Measurements from ENCODE around the gene CENPF.
"Not testable (repeated sequence)": the region's sequence is repeated elsewhere in the genome, so short reads cannot be mapped to it uniquely, and the experiment has no call there.

The CENPF gene

GRCh38 chr1:214587165-214587564 is 15.8 kb upstream of the CENPF start:
- no peaks in the 10 kb centered on the region for H3K36me3 ChIP-seq (ENCODE audit: control insufficient read depth, insufficient read depth, low read length)
- H3K9me3 ChIP-seq (ENCODE audit: control insufficient read depth, low read length): no peaks in the 10 kb centered on the region
- no peak overlapping the region for H3K4me3 ChIP-seq (ENCODE audit: low read length)
- H3K27me3 ChIP-seq (ENCODE audit: control insufficient read depth, insufficient read depth, low read length): no peaks in the 10 kb centered on the region
- no peak overlapping the region for H3K9ac ChIP-seq (ENCODE audit: low read length)
- no peaks in the 10 kb centered on the region for H3K4me1 ChIP-seq (ENCODE audit: control insufficient read depth, insufficient read depth, low read length)

DNA sequence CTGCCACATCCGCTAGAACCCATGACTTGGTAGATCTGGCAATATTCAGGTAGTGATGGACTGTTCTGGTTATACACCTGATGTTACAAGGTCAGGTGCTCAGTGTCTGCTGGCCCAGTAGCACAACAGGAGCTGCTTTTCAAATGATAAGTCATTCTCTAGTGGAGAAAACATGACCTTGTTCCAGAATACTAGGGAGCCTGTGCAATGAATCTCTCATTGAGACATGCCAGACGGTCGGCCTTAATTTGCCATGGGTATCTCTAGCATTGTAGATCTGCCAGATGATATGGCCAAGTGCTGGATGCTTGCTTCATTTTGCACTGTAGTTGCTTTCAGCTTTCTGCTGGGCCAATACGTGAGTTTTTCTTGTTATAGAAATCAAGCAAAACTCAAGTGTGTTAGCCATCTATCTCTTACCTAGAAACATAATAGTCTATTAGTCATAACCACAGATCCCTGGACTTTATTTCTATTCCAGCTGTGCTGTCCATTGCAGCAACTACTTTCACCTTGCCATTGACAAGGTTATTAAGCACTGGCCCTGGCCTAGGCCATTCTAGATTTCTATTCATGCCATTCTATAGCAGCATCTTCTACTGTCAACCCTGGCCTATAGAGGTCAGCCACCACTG is 13.9 kb upstream of the CENPF start:
- Histone ChIP-seq H3K36me3 (ENCODE audit: control insufficient read depth, insufficient read depth, low read length) (no peaks in the 10 kb centered on the region), H3K9ac (ENCODE audit: low read length) (no peak overlapping the region), H3K9me3 (ENCODE audit: control insufficient read depth, low read length) (no peaks in the 10 kb centered on the region), H3K27me3 (ENCODE audit: control insufficient read depth, insufficient read depth, low read length) (no peaks in the 10 kb centered on the region), H3K4me1 (ENCODE audit: control insufficient read depth, insufficient read depth, low read length) (no peaks in the 10 kb centered on the region), H3K4me3 (ENCODE audit: low read length) (no peak overlapping the region)

GRCh38 chr1:214590696-214591095 is 12.3 kb upstream of the CENPF start:
- Histone ChIP-seq H3K9ac (ENCODE audit: low read length) (no peak overlapping the region), H3K9me3 (ENCODE audit: control insufficient read depth, low read length) (no peaks in the 10 kb centered on the region), H3K27me3 (ENCODE audit: control insufficient read depth, insufficient read depth, low read length) (no peaks in the 10 kb centered on the region), H3K4me3 (ENCODE audit: low read length) (no peak overlapping the region), H3K36me3 (ENCODE audit: control insufficient read depth, insufficient read depth, low read length) (no peaks in the 10 kb centered on the region), H3K4me1 (ENCODE audit: control insufficient read depth, insufficient read depth, low read length) (no peaks in the 10 kb centered on the region)

DNA sequence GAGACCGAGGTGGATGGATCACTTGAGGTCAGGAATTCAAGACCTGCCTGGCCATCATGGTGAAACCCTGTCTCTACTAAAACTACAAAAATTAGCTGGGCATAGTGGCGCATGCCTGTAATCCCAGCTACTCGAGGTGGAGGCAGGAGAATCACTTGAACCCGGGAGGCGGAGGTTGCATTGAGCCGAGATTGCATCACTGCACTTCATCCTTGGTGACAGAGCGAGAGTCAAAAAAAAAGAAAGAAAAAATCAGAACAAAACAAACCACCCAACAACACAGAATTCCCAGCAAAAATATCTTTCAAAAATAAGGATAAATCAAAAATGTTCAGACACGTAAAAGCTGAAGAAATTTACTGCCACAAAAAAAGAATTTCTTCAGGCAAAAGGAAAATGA is 11.1 kb upstream of the CENPF start:
- H3K27me3 ChIP-seq (ENCODE audit: control insufficient read depth, insufficient read depth, low read length); H3K9ac ChIP-seq (ENCODE audit: low read length); H3K4me1 ChIP-seq (ENCODE audit: control insufficient read depth, insufficient read depth, low read length); H3K4me3 ChIP-seq (ENCODE audit: low read length); H3K9me3 ChIP-seq (ENCODE audit: control insufficient read depth, low read length); H3K36me3 ChIP-seq (ENCODE audit: control insufficient read depth, insufficient read depth, low read length): not testable (repeated sequence)

DNA sequence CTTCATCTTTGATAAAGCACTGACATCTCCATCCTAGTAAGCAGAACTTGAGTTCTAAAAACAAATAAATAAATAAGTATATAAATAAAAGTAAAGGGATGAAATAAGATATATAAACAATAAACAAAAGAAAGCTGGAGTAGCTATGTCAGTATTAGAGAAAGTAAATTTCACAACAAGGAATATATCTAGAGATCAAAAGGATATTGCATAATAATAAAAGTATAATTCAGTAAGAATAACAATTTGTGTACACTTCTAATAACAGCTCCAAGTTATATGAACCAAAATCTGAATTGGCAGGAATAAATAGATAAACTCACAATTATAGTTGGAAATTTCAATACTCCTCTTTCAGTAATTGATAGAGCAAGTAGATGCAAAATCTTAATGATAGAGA is 9.8 kb upstream of the CENPF start:
- Histone ChIP-seq H3K9ac (ENCODE audit: low read length) (no peak overlapping the region), H3K27me3 (ENCODE audit: control insufficient read depth, insufficient read depth, low read length) (no peaks in the 10 kb centered on the region), H3K4me3 (ENCODE audit: low read length) (no peak overlapping the region), H3K9me3 (ENCODE audit: control insufficient read depth, low read length) (no peaks in the 10 kb centered on the region), H3K4me1 (ENCODE audit: control insufficient read depth, insufficient read depth, low read length) (no peaks in the 10 kb centered on the region), H3K36me3 (ENCODE audit: control insufficient read depth, insufficient read depth, low read length) (no peaks in the 10 kb centered on the region)

GRCh38 chr1:214603819-214604252 is 841 bp downstream of the CENPF start:
- Histone ChIP-seq H3K4me3 (ENCODE audit: low read length) (no peak overlapping the region), H3K4me1 (ENCODE audit: control insufficient read depth, insufficient read depth, low read length) (peaks cover 9% of the 10 kb centered on the region), H3K27me3 (ENCODE audit: control insufficient read depth, insufficient read depth, low read length) (no peaks in the 10 kb centered on the region), H3K36me3 (ENCODE audit: control insufficient read depth, insufficient read depth, low read length) (no peaks in the 10 kb centered on the region), H3K9ac (ENCODE audit: low read length) (peak overlapping the region; percentile 61), H3K9me3 (ENCODE audit: control insufficient read depth, low read length) (no peaks in the 10 kb centered on the region)

- peaks cover 9% of the 10 kb centered on the region for H3K4me1 ChIP-seq (ENCODE audit: control insufficient read depth, insufficient read depth, low read length)
- H3K36me3 ChIP-seq (ENCODE audit: control insufficient read depth, insufficient read depth, low read length): no peaks in the 10 kb centered on the region
- no peaks in the 10 kb centered on the region for H3K9me3 ChIP-seq (ENCODE audit: control insufficient read depth, low read length)
- no peak overlapping the region for H3K9ac ChIP-seq (ENCODE audit: low read length)
- H3K4me3 ChIP-seq (ENCODE audit: low read length): no peak overlapping the region
- H3K27me3 ChIP-seq (ENCODE audit: control insufficient read depth, insufficient read depth, low read length): no peaks in the 10 kb centered on the region
Observed at GRCh38 chr1:214604523-214604922, 1.5 kb downstream of the CENPF start.

- not testable (repeated sequence) for H3K9ac ChIP-seq (ENCODE audit: low read length); H3K4me1 ChIP-seq (ENCODE audit: control insufficient read depth, insufficient read depth, low read length); H3K9me3 ChIP-seq (ENCODE audit: control insufficient read depth, low read length); H3K27me3 ChIP-seq (ENCODE audit: control insufficient read depth, insufficient read depth, low read length); H3K4me3 ChIP-seq (ENCODE audit: low read length); H3K36me3 ChIP-seq (ENCODE audit: control insufficient read depth, insufficient read depth, low read length)
Observed at GRCh38 chr1:214605484-214605883, 2.5 kb downstream of the CENPF start.

DNA sequence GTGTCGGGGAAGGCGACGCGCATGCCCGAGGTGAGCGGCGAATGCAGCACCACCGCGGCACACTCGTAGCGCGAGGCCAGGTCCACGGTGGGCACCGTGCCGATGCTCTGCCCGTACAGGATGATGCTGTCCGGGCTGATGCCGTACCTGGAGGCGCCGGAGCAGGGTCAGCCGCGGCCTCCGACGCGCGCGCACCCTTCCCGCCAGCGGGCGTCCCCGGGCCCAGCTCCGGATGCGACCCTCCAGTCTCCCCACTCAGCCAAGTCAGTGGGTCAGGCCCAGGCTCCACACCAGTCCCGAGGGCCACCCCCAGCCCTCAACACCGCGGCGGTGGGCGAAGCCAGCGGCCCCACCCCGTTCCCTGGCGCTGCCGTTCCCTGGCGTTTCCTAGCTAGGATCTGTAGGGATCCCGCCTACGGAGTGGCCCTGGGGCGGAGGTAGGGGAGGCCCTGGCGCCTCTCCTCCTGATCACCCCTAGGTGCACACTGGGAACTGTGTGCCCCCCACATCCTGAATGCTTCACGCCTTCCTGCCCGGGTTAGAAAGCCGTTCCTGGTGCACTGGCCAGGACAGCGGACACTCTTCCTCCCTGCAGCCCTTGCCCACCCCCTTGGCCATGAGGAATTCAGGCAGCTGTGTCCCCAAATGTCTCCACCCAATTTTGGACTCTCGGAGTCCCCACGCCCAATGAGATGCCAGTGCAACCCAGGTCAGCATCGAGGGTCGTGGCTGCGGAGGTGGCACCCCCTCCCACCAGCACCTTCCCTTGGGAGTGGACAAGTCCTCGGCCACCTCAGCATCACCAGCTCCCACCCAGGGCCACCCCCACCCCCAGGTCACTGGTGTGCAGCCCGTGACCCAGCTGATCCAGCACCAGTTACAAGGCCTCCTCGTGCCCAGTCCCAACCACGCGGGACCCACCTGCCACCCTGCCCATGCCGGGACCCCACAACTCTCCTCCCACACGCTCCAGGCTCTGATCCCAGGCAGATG is 3.2 kb downstream of the CENPF start:
- not testable (repeated sequence) for H3K9ac ChIP-seq (ENCODE audit: low read length); H3K4me1 ChIP-seq (ENCODE audit: control insufficient read depth, insufficient read depth, low read length); H3K9me3 ChIP-seq (ENCODE audit: control insufficient read depth, low read length); H3K27me3 ChIP-seq (ENCODE audit: control insufficient read depth, insufficient read depth, low read length); H3K36me3 ChIP-seq (ENCODE audit: control insufficient read depth, insufficient read depth, low read length); H3K4me3 ChIP-seq (ENCODE audit: low read length)

GRCh38 chr1:214607492-214608215 is 4.7 kb downstream of the CENPF start:
- not testable (repeated sequence) for H3K36me3 ChIP-seq (ENCODE audit: control insufficient read depth, insufficient read depth, low read length); H3K4me1 ChIP-seq (ENCODE audit: control insufficient read depth, insufficient read depth, low read length); H3K9ac ChIP-seq (ENCODE audit: low read length); H3K9me3 ChIP-seq (ENCODE audit: control insufficient read depth, low read length); H3K27me3 ChIP-seq (ENCODE audit: control insufficient read depth, insufficient read depth, low read length); H3K4me3 ChIP-seq (ENCODE audit: low read length)

DNA sequence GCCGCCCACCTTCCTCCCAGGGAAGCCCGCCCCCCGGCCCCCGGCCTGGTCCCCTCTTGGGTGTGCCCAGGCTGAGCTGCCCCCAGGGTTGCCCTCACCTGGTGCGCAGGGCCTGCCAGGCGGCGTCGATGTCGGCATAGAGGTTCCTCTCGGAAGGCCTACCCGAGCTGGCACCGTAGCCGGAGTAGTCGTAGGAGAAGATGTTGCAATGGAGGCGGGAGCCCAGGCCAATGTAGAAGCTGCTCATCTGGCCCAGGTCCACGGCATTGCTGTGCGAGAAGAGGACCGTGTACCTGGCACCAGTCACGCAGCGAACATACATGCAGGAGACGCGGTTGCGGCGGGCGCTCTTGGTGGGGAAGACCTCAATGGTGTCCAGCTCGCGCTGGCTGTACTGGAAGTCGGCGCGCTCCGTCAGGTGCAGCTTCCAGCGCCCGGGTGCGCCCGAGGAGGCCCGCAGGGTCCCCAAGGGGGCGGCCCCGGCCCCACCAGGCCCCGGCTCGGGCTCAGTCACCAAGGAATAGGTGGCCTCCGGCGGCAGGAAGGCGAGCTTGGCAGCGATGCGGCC is 5.3 kb downstream of the CENPF start:
- not testable (repeated sequence) for H3K9me3 ChIP-seq (ENCODE audit: control insufficient read depth, low read length); H3K27me3 ChIP-seq (ENCODE audit: control insufficient read depth, insufficient read depth, low read length); H3K4me1 ChIP-seq (ENCODE audit: control insufficient read depth, insufficient read depth, low read length); H3K9ac ChIP-seq (ENCODE audit: low read length); H3K4me3 ChIP-seq (ENCODE audit: low read length); H3K36me3 ChIP-seq (ENCODE audit: control insufficient read depth, insufficient read depth, low read length)

DNA sequence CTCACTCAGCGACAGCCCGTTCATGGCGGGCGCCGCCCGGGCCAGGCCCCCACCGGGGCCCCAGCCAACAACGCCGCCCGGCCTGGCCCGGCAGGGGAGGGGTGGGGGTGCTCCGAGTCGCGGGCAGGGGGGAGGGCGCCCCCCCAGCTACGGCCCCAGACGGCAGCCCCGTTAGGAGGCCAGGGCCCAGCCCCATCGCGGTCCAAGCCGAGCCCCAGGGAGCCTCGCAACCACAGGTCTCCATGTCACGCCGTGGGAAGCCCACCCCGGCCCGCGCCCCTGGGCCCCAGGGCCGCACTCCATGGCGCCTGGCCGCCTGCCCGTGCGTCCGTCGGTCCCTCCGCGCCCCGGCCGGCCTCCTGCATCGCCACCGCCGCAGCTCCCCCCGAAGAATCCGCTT is 5.8 kb downstream of the CENPF start:
- not testable (repeated sequence) for H3K4me1 ChIP-seq (ENCODE audit: control insufficient read depth, insufficient read depth, low read length); H3K36me3 ChIP-seq (ENCODE audit: control insufficient read depth, insufficient read depth, low read length); H3K27me3 ChIP-seq (ENCODE audit: control insufficient read depth, insufficient read depth, low read length); H3K4me3 ChIP-seq (ENCODE audit: low read length); H3K9ac ChIP-seq (ENCODE audit: low read length); H3K9me3 ChIP-seq (ENCODE audit: control insufficient read depth, low read length)

Measured in mucosa of stomach (tissue), 1 donor.